HG03432 (cell line): ENCODE measurements around the gene SLCO1A2.

Experiments
- ATAC-seq: cut with Tn5 transposase; IDR thresholded peaks from one replicate; pipeline ENCODE4 v1.9.1; 2021; ENCODE audit warnings: mild to moderate bottlenecking, moderate library complexity; ENCODE audit not compliant: unreplicated experiment

SLCO1A2 gene

GRCh38 chr12:21220266-21220665, 114.5 kb downstream of the SLCO1A2 start:
- no peak for ATAC-seq

DNA sequence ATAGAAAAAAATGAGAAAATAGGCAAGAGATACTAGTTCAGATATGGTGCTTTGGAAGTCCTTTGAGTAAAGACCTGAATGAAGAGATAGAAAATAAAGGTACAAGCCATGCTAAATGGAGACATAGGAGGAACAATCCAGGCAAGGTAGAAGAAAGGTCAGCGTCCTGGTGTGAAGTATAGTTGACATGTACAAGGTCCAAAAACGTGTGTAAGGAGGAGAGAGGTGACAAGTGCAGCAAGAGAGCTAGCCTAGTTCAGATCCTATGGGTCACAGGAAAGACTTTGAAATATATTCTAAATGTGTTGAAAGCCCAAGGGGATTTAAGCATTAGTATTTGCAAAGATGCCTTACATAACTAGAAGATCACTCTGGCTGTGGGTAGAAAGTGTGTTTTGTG, 115.5 kb downstream of the SLCO1A2 start:
- no peak for ATAC-seq
